HG03520 (cell line): Measurements from ENCODE around the gene WNT8B.

Source experiments
- ATAC-seq: cut with Tn5 transposase; IDR thresholded peaks from one replicate; pipeline ENCODE4 v1.9.1; 2021; ENCODE audit warnings: mild to moderate bottlenecking, moderate library complexity; ENCODE audit not compliant: unreplicated experiment

Gene WNT8B, protein sequence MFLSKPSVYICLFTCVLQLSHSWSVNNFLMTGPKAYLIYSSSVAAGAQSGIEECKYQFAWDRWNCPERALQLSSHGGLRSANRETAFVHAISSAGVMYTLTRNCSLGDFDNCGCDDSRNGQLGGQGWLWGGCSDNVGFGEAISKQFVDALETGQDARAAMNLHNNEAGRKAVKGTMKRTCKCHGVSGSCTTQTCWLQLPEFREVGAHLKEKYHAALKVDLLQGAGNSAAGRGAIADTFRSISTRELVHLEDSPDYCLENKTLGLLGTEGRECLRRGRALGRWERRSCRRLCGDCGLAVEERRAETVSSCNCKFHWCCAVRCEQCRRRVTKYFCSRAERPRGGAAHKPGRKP

DNA sequence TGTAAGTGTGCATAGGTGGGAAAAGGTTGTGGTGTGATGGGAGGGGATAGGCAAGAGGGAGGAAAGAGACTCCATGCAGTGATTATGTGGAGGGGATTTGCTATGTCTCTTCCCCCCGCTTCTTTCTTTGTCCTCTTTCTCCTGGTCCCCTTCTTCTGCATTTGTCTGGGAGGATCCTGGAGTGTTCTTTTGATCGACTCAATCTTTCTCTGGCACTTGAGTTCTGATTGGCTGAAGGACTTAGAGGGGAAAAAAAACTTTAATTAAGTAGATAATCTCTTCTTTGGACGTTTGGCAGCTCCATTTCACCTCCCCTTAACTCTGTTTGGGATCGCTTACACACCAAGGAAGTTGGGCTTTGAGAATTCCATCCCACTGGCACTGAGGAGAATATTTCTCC lies at the start of gene WNT8B:
TSS of gene WNT8B (plus strand) at position 301 of the 400 bp plus-strand sequence. CDS start 160 bp downstream, outside the sequence.
- no peak for ATAC-seq

DNA sequence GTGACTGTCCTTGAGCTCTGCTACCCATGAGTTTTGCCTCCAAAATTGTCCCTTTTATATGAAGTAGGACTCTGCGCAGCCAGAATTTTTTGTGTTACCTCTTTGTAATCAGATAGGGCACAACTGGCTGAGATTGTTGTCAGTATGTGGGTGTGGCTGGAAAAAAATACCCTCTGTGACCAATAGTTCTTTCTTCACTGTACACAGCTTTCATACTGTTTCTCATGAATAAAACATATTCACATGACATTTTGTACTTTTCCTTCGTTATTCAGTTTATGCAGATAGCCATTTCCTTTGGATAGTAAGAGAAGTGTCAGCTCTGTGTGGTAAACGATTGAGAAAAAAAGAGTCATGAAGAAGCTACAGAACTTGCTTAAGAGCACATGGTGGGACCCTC lies 49.6 kb upstream of the WNT8B start:
- ATAC-seq, result no peak

DNA sequence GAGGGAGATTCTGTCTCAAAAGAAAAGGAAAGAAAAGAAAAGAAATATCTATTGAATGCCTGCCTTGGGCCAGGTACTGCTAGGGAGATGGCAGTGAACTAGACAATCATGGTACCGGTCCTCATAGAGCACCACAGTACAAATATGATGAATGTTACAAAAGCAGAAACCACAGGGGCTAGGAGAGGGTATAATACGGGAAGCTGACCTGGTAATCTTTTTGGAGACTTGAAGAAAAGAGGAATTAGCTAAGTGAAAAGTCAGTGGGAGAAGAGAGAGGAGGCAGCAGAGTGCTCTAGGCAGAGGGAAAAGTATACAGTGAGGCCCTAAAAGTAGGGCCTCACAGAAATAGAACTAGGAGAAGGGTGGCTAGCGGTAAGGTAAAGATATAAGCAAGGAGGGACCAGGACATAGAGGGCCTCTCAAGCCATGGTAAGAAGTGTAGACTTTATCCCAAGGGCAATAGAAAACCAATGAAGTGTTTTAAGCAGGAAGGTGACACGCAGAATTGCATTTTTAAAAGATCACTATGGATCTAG lies 42.8 kb upstream of the WNT8B start:
- ATAC-seq, result no peak

DNA sequence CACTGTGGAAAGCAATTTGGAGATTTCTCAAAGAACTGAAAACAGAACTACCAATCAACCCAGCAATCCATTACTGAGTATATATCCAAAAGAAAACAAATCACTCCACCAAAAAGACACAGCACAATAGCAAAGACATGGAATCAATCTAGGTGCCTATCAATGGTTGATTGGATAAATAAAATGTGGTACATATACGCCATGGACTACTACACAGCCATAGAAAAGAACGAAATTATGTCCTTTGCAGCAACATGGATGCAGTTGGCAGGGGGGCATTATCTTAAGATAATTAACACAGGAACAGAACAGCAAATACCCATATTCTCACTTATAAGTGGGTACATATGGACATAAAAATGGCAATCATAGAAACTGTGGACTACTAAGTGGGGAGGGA lies 35.4 kb upstream of the WNT8B start:
- no peak for ATAC-seq

DNA sequence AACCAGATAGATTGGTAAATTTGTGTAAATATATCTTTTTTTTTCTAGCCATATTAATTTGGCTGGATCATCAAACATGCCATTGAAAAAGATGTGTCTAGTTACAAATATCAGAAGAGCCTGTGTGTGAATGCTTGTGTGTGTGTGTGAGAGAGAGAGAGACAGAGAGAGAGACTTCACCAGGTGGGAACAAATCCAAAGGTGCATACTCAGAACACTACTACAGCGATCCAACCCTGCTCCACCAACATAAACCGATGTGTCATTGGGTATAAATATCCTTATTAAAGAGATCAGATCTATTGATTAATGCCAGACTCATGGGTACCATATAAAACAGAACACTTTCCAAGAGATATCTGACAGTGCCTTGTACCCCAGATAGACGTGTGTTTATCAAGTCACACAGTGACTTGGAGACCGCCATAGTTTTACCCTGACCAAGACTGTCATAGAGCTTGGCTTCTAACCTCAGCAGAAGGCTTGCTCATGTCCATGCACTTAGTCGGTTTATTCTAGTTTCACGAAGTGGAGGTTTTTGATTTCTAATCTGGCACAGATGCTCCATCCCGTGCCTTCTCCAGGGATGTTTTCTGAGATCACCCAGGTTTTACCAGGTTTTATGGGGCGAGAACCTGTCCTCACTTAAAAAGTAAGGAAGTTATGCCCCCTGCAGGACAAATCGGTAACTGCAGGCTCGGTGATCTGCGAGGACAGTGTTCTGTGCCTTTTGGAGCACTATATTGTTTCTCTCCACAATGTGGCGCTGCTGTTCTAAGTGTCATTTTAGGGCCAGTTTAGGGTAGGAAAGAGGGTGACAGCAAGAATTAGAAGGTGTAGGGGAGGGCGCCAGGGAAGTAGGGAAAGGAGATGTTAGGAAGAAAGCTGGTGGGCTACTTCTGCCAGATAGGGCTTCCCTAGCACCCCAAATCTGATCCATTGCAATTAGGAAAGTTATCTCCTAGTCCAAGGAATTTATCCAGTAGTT lies 29.3 kb upstream of the WNT8B start:
- no peak for ATAC-seq

DNA sequence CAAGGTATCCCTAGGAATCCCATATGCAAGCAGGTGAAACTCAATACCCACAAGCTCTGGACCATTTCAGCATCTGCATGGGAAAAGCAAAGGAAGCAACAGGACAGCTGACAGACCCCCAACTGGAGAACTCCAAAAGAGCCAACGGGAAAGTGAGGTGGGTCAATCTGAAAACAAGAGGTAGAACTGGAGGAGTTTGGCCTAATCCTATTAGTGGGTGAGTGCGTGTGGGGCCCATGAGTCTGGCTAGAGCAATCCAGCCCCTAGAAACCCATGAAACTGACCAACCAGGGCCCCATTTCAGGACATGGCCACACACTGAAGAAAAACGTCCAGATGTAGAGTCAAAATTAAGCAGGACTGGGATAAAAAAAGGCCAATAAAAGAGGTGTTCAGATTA lies 26.6 kb upstream of the WNT8B start:
- no peak for ATAC-seq

DNA sequence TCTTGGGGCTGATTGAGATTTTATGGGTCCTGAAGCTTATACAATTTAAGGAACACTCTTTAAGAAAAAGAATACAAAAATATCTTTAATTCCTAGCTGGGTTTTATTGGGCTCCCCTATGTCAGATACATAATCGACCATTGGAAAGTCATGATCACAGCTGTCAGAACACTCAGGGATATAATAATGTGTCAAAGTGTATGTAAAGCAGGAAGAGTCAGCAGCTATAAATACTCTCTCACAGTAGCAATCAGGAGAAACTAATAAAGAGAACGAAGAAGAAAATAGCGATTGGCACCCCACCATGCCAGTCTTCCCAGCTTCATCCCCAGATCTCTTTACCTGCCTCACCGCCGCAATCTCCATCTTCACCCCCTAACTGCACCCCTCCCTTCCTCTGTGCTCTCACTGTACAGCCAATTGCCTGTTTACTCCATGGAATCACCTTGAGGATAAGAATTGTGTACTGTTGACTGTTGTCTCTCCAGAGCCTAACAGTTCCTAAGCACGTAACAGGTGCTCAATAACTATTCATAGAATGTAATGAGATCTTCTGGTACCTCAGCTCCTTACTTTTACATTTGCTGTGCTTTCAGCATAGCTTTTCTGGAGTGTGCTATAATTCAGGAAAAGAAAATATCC lies 24.0 kb upstream of the WNT8B start:
- ATAC-seq, result no peak

DNA sequence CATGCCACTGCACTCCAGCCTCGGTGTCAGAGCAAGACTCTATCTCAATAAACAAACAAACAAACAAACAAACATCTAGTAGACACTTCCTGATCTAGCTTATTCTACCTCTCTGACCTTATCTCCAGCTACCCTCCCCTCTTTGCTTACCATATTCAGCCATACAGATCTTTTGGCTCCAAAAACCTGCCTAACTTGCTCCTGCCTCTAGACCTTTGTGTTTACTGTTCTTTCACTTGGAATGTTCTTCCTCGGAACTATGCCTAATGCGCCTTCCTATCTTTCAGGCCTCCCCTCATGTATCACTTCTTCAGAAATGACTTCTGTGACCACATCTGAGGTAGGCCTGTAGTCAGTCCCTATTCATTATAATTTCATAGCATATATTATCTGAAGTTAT lies 20.3 kb upstream of the WNT8B start:
- no peak for ATAC-seq

DNA sequence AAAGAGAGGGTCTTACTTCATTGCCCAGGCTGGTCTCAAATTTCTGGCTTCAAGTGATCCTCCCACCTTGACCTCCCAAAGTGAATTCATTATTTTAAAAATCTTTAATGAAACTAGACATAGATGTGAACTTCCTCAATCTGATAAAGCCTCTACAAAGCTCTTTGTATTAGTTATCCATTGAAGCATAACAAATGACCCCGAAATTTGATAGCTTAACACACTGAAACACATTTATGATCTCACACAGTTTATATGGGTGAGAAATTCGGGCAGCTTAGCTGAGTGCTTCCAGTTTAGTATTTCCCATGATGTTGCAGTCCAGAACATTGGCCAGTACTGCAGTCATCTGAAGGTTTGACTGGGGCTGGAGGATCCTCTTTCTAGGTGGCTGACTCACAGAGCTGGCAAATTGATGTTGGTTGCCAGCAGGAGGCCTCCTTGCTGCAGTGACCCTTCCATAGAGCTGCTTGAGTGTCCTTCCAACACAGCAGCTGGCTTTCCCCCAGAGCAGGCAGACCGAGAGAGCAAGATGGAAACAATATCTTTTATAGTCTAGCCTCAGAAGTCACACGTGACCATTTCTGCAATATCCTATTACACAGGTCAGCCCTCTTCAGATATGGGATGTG lies 16.6 kb upstream of the WNT8B start:
- ATAC-seq, result no peak

DNA sequence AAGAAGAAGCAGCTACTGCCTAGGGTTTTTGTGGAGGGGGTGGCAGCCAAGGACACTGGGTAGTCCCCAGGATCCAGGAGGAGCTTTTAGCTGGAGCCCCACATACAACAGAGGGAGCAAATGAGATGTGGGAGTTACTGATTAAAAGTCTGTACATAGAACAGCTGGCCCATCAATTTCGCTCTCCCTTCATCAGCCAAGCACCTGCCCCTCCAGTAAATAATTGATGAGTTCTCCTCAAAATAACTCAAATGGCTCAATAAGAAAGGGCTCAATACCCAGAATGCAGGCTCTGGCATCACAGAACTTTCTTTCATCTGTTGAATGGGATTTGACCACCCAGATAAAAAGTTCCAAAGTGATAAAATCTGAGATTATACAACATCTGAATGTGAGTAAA lies 15.1 kb upstream of the WNT8B start:
- ATAC-seq, result no peak

DNA sequence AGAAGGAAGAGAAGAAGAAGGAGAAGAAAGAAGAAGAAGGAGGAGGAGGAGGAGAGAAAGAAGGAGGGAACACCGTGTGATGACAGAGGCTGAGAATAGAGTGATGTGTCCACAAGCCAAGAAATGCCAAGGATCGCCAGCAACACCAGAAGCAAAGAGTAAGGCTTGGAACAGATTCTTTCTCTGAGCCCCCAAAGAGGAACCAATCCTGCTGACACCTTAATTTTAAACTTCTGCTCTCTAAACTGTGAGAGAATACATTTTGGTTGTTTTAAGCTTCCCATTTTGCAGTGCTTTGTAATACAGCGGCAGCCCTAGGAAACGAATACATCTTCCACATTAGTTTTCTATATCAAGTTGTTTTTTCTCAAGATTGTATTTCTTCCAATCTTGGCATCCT lies 13.9 kb upstream of the WNT8B start:
- ATAC-seq, result no peak

DNA sequence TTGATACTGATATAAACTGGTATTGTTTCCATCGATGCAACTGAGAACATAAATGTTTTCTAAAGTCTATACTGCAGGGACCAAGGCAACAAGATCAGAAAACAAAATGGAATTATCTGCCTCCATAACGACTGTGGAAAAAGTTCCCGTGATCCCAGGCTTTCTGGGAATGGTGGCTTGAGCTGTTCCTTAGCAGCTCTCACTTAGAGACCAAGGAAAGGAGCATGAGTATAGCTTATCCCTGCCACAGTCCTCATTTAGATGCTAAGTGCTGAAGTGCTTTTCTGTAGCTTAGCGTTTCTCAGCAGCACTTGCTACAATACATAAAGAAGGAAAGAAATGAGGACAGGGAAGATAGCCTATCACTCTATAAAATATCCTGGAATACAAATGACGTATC lies 5.5 kb downstream of the WNT8B start:
- no peak for ATAC-seq

DNA sequence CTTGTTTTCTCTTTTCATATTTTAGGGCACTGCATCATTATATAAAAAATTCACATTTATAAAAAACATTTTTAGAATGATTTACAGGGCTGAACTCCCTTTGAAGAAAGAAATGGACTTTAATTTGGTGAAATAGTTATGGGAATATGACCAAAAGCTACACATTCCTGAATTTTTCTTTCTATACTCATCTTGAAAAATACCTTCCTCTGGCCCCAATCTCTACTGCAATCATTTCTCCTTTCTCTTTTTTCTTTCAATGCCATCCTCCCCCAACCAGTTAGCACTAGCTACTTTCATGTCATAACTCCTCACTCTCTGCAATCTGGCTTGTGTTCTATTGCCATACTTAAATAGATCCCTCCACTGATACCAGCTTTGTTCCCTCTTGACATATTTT lies 6.2 kb downstream of the WNT8B start:
- no peak for ATAC-seq

DNA sequence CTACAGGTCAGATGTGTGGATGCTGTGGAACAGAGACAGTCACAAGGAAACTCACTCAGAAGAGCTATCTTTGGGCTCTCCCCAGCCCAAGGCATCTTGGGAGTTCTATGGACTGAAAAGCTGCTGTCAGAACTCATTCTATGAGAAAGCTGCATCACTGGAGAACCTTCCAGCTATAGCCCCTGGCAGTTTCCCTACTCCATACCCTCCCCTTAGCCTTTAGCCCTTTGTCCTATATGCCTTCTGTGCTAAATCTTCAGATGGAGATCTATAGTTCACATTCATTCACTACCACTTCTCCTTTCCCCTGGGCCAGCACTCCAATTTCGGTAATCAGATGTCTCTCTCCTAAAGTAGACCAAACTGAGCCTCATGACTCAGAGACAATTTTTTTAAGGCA lies 6.9 kb downstream of the WNT8B start:
- ATAC-seq, result no peak

DNA sequence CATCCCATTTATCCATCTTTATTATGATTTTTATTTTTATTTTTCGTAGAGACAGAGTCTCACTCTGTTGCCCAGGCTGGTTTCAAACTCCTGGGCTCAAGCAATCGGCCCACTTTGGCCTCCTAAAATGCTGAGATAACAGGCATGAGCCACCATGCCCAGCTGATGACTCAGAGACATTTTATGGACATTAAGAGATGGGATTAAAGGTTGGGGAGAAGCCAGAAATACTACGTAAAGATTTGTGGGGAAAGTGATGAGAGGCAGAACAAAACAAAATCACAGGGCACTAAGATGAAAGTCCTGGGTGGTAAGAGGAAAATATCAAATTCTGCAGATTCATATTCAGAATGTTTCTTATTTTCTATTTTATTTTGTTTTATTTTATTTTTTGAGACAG lies 7.6 kb downstream of the WNT8B start:
- no peak for ATAC-seq

DNA sequence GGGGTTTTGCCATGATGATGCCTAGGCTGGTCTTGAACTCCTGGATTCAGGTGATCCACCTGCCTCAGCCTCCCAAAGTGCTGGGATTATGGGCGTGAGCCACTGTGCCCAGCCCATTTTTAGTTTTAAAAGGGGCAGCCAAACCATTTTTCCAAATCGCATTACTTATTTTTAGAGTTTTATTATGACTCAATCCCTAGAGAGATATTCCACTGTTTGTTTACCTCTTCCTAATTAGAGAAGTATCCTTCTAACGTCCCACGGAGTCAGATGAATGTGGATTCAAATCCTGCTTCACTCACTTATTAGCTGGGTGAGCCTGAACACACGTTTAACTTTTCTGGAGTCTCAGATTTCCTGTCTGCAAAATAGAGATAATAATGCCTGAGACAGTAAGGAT lies 15.2 kb downstream of the WNT8B start:
- ATAC-seq, result no peak

DNA sequence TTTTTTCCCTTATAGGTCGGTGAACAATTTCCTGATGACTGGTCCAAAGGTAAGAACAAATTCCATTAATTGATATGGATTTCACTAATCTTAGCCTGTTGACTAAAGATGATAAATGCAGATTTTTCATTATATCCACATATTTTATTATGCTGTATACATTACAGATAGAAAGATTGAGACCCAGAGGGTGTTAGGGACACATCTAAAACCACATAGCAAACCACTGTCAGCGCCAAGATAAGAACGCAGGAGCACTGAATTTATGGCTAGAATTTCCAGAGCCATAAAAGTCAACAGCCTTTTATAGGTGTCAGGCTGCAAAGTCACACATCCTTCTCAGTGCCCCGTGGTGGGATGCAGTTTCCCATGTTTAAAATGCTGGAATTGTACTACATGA lies 16.2 kb downstream of the WNT8B start:
- no peak for ATAC-seq

DNA sequence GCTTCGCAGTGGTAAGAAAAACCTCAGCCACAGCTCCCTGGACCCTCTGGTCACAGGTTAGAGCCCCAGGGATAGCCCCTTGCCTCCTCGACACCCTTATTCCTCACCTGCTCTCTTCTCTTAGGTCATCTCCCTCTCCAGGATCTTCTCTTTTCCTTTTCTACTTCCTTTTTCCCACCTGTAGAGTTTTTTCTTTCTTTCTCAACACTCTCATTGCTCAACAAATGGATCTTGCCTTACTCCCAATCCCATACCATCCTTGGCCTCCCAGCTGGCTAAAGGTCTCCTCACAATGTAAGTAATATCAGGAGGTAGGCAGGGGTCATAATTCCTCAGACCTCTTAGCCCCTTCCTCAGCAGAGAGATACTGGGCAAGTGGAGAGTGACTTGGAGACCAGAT lies 17.2 kb downstream of the WNT8B start:
- no peak for ATAC-seq

DNA sequence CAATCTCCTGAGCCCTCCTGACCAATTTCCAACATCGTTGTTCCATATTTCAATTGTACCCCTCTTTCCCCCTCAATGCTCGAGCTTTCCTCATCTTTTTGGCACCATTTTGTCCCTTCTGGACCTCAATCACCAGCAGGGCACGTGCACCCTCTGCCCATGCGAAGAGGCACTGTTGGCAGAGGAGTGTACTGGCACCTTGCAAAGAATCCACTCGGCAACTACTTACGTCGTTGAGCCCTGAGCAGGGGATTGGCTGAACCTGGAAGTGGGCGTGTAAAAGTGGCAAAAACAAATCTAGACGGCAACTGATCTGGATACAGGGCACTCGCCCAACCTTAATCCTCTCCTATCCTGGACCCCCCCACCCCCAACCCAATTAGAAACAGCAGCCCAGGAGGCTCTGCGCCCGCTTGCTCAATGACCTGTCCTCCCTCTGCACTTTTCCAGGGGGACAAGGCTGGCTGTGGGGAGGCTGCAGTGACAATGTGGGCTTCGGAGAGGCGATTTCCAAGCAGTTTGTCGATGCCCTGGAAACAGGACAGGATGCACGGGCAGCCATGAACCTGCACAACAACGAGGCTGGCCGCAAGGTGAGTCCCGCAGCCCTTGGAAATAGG lies 18.8 kb downstream of the WNT8B start:
- ATAC-seq, result peak; percentile 93

DNA sequence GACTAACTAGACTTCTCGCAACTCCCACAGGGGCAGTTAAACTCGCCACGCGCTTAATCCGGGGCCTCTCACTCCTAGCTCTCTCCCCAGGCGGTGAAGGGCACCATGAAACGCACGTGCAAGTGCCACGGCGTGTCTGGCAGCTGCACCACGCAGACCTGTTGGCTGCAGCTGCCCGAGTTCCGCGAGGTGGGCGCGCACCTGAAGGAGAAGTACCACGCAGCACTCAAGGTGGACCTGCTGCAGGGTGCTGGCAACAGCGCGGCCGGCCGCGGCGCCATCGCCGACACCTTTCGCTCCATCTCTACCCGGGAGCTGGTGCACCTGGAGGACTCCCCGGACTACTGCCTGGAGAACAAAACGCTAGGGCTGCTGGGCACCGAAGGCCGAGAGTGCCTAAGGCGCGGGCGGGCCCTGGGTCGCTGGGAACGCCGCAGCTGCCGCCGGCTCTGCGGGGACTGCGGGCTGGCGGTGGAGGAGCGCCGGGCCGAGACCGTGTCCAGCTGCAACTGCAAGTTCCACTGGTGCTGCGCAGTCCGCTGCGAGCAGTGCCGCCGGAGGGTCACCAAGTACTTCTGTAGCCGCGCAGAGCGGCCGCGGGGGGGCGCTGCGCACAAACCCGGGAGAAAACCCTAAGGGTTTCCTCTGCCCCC lies 19.5 kb downstream of the WNT8B start:
- ATAC-seq, result no peak
